DOHH2 (cell line): ENCODE data around the gene SYT7.

Source experiments
- H3F3A ChIP-seq: fragments of 200-600 bp; sonication (generic), shearing (Covaris generic); 2 replicates; pipeline ENCODE4 v1.6.0; 2016; ENCODE audit warnings: antibody characterized with exemption, mild to moderate bottlenecking; ENCODE audit not compliant: control insufficient read depth, insufficient read depth
- H3K27ac ChIP-seq: fragments of 200-600 bp; sonication (generic); 2 replicates; pipeline ENCODE4 v1.5.1; 2014; ENCODE audit warnings: low read depth, mild to moderate bottlenecking, low read length, moderate library complexity
- H3K27me3 ChIP-seq: fragments of 200-600 bp; sonication (generic); 2 replicates; pipeline ENCODE4 v1.6.1; 2014; ENCODE audit warnings: mild to moderate bottlenecking, low read length, mixed read lengths; ENCODE audit not compliant: control insufficient read depth
- H3K36me3 ChIP-seq: fragments of 200-600 bp; sonication (generic); 2 replicates; pipeline ENCODE4 v1.6.1; 2014; ENCODE audit warnings: mild to moderate bottlenecking, low read length, moderate library complexity, mixed read lengths; ENCODE audit not compliant: control insufficient read depth
- H3K4me1 ChIP-seq: fragments of 200-600 bp; sonication (generic); 2 replicates; pipeline ENCODE4 v1.6.1; 2014; ENCODE audit warnings: mild to moderate bottlenecking, low read length, mixed read lengths; ENCODE audit not compliant: control insufficient read depth
- H3K4me2 ChIP-seq: fragments of 200-600 bp; sonication (generic); 2 replicates; pipeline ENCODE4 v1.6.0; 2014; ENCODE audit warnings: mild to moderate bottlenecking, low read length, moderate library complexity
- H3K4me3 ChIP-seq: fragments of 200-600 bp; sonication (generic); 2 replicates; pipeline ENCODE4 v1.5.1; 2014; ENCODE audit warnings: mild to moderate bottlenecking, low read length, mixed read lengths
- H3K79me2 ChIP-seq: fragments of 200-600 bp; sonication (generic); 2 replicates; pipeline ENCODE4 v1.6.1; 2014; ENCODE audit warnings: mild to moderate bottlenecking, low read length, mixed read lengths; ENCODE audit not compliant: control insufficient read depth
- H3K9me2 ChIP-seq: fragments of 200-600 bp; sonication (generic); replicated peaks from 2 replicates; pipeline ENCODE4 v1.6.1; 2014; ENCODE audit warnings: mild to moderate bottlenecking, low read length, mixed read lengths; ENCODE audit not compliant: control insufficient read depth
- H3K9me3 ChIP-seq: fragments of 200-600 bp; sonication (generic); 2 replicates; pipeline ENCODE4 v1.6.1; 2014; ENCODE audit warnings: antibody characterized with exemption, low read length, mixed read lengths; ENCODE audit not compliant: control insufficient read depth, insufficient read depth
- H4K20me1 ChIP-seq: fragments of 200-600 bp; sonication (generic); 2 replicates; pipeline ENCODE4 v1.6.0; 2014; ENCODE audit warnings: low read depth, mild to moderate bottlenecking, antibody characterized with exemption, low read length, moderate library complexity; ENCODE audit not compliant: control insufficient read depth, insufficient read depth
- EZH2phosphoT487 ChIP-seq: fragments of 200-600 bp; sonication (generic); IDR thresholded peaks from 2 replicates; pipeline ENCODE4 v1.6.1; 2017; ENCODE audit warnings: borderline replicate concordance, mild to moderate bottlenecking, antibody characterized with exemption, low read length, moderate library complexity, mixed read lengths
- TF ChIP-seq, protein P1 (sequence below): fragments of 200-600 bp; sonication (generic); IDR thresholded peaks from one replicate; pipeline ENCODE4 v1.5.1; 2014; ENCODE audit warnings: antibody characterized with exemption, mild to moderate bottlenecking, low read depth, low read length; ENCODE audit not compliant: poor library complexity, severe bottlenecking

The SYT7 gene

GRCh38 chr11:61572913-61573312, 8.0 kb downstream of the SYT7 start:
- no peak for TF ChIP-seq EZH2phosphoT487
- TF ChIP-seq, protein P1, sequence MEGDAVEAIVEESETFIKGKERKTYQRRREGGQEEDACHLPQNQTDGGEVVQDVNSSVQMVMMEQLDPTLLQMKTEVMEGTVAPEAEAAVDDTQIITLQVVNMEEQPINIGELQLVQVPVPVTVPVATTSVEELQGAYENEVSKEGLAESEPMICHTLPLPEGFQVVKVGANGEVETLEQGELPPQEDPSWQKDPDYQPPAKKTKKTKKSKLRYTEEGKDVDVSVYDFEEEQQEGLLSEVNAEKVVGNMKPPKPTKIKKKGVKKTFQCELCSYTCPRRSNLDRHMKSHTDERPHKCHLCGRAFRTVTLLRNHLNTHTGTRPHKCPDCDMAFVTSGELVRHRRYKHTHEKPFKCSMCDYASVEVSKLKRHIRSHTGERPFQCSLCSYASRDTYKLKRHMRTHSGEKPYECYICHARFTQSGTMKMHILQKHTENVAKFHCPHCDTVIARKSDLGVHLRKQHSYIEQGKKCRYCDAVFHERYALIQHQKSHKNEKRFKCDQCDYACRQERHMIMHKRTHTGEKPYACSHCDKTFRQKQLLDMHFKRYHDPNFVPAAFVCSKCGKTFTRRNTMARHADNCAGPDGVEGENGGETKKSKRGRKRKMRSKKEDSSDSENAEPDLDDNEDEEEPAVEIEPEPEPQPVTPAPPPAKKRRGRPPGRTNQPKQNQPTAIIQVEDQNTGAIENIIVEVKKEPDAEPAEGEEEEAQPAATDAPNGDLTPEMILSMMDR: no peak
- no peaks in the 10 kb centered on the region for H3K79me2 ChIP-seq
- H3K9me3 ChIP-seq: no peaks in the 10 kb centered on the region
- H3K9me2 ChIP-seq: no peaks in the 10 kb centered on the region
- H3F3A ChIP-seq: no peaks in the 10 kb centered on the region
- H3K27ac ChIP-seq: no peak overlapping the region
- peaks cover under 1% of the 10 kb centered on the region; the same call in 1 of the 2 replicates for H3K27me3 ChIP-seq
- no peaks in the 10 kb centered on the region for H3K36me3 ChIP-seq
- H3K4me1 ChIP-seq: no peaks in the 10 kb centered on the region
- no peak overlapping the region for H3K4me2 ChIP-seq
- no peak overlapping the region for H3K4me3 ChIP-seq
- H4K20me1 ChIP-seq: no peaks in the 10 kb centered on the region

DNA sequence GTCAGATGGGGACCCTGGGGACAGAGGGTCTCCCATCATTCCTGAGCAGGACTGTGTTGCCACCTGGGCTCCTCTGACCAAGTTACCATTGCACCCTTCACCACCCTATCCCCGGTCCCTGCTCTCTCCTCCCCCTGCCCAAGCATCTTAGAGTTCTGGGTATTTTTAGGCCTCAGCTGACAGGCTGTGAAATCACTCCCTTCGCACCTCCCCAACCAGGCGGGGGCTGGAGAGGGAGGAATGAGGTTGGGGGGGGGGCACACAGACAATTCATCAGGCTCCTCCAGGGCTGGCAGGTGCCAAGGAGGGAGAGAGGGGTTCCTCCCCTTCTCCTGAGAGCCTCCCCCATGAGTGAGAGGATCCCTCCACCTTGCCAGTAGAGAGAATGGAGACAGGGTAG, 9.0 kb downstream of the SYT7 start:
- no peak overlapping the region for H3K27ac ChIP-seq
- no peak overlapping the region for H3K4me3 ChIP-seq
- no peaks in the 10 kb centered on the region for H3K36me3 ChIP-seq
- H3K9me3 ChIP-seq: no peaks in the 10 kb centered on the region
- H3K9me2 ChIP-seq: no peaks in the 10 kb centered on the region
- H3K79me2 ChIP-seq: no peaks in the 10 kb centered on the region
- no peaks in the 10 kb centered on the region for H3K27me3 ChIP-seq
- TF ChIP-seq, protein P1: no peak
- no peak for TF ChIP-seq EZH2phosphoT487
- H3K4me1 ChIP-seq: no peaks in the 10 kb centered on the region
- no peaks in the 10 kb centered on the region for H3F3A ChIP-seq
- H4K20me1 ChIP-seq: no peaks in the 10 kb centered on the region
- H3K4me2 ChIP-seq: no peak overlapping the region

DNA sequence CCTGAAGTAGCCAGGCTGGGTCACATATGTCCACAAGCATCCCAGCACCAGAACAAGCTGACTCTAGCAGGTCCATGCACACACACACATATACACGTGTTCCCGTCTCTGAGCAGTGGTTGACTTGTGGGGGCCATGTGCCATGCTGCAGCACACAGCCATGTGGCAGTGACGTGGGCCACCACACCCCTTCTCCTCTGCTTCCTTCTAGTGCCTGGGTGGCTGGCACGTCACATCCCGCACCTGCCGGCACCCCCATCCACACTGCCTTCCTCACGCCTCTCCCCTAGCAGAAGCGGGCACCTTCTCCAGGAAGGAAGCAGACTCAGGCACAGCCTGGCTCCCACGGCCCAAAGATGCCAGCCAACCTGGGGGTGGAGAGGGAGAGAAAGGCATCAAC, 9.5 kb downstream of the SYT7 start:
- H3K36me3 ChIP-seq: no peaks in the 10 kb centered on the region
- H3K9me2 ChIP-seq: no peaks in the 10 kb centered on the region
- no peak overlapping the region for H3K27ac ChIP-seq
- no peak overlapping the region for H3K4me3 ChIP-seq
- no peaks in the 10 kb centered on the region for H3K27me3 ChIP-seq
- H3K4me2 ChIP-seq: no peak overlapping the region
- H4K20me1 ChIP-seq: no peaks in the 10 kb centered on the region
- H3K4me1 ChIP-seq: no peaks in the 10 kb centered on the region
- no peaks in the 10 kb centered on the region for H3K79me2 ChIP-seq
- H3F3A ChIP-seq: no peaks in the 10 kb centered on the region
- no peaks in the 10 kb centered on the region for H3K9me3 ChIP-seq
- TF ChIP-seq, protein P1: no peak
- TF ChIP-seq EZH2phosphoT487: no peak

- Histone ChIP-seq H3K27me3 (no peaks in the 10 kb centered on the region), H3F3A (no peaks in the 10 kb centered on the region), H3K4me3 (no peak overlapping the region), H3K4me2 (no peak overlapping the region), H3K79me2 (no peaks in the 10 kb centered on the region), H3K36me3 (no peaks in the 10 kb centered on the region), H3K4me1 (no peaks in the 10 kb centered on the region), H4K20me1 (no peaks in the 10 kb centered on the region), H3K27ac (no peak overlapping the region), H3K9me3 (no peaks in the 10 kb centered on the region), H3K9me2 (no peaks in the 10 kb centered on the region)
- TF ChIP-seq EZH2phosphoT487: no peak
- TF ChIP-seq, protein P1: no peak
Observed at GRCh38 chr11:61569701-61570100, 11.2 kb downstream of the SYT7 start.
